PFSK-1 (cell line): ENCODE results near the gene COMMD3.

ENCODE experiments used
- FOXP2 ChIP-seq: optimal IDR thresholded peaks from 2 replicates; pipeline ENCODE3; 2011; ENCODE audit warnings: borderline replicate concordance, control low read depth, inconsistent platforms; ENCODE audit not compliant: insufficient read depth; ENCODE audit errors: extremely low read length, extremely low read depth
- POLR2AphosphoS5 ChIP-seq: IDR thresholded peaks from 2 replicates; pipeline ENCODE4 v1.6.1; 2012; ENCODE audit warnings: low read depth, mild to moderate bottlenecking, control low read depth, low read length, moderate library complexity
- SIN3A ChIP-seq: IDR thresholded peaks from 2 replicates; pipeline ENCODE4 v1.6.1; 2012; ENCODE audit warnings: mild to moderate bottlenecking, low read length, moderate library complexity, borderline replicate concordance; ENCODE audit not compliant: insufficient read depth
- TAF1 ChIP-seq: IDR thresholded peaks from 2 replicates; pipeline ENCODE4 v1.6.1; 2012; ENCODE audit warnings: low read length, control low read depth, borderline replicate concordance; ENCODE audit not compliant: insufficient read depth
- TF ChIP-seq, protein P1 (sequence below), 2 experiments: IDR thresholded peaks; 2 replicates each; pipeline versions ENCODE4 v1.6.1 to v1.8.0; 2011 to 2012; ENCODE audit warnings: low read depth in 2 of 2, low read length in 2 of 2, control low read depth in 1 of 2, inconsistent platforms in 1 of 2, mild to moderate bottlenecking in 1 of 2, moderate library complexity in 1 of 2; ENCODE audit not compliant: insufficient read depth in 1 of 2

The COMMD3 gene

DNA sequence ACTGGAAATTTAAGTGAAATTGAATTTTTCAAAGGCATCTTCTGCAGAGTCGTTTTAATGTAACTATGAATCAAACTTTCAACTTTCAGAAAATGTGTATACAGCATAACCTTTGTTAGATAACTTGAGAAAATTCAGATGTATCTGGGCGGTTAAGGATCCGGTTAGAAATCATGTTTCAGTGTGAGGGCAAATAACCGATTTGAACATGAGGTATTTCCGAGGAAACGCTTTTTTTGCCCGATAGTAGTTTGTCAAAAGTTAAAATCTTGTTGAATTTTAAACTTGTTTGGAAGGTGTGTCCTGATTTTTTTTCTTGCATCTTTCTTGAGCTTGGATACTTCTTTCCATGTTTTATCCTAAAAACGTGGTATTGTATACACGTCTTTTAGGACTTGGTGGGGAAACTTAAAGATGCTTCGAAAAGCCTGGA, 3.4 kb downstream of the COMMD3 start:
- TF ChIP-seq POLR2AphosphoS5 (no peak), TAF1 (no peak), FOXP2 (no peak), SIN3A (no peak)
- TF ChIP-seq, protein P1, sequence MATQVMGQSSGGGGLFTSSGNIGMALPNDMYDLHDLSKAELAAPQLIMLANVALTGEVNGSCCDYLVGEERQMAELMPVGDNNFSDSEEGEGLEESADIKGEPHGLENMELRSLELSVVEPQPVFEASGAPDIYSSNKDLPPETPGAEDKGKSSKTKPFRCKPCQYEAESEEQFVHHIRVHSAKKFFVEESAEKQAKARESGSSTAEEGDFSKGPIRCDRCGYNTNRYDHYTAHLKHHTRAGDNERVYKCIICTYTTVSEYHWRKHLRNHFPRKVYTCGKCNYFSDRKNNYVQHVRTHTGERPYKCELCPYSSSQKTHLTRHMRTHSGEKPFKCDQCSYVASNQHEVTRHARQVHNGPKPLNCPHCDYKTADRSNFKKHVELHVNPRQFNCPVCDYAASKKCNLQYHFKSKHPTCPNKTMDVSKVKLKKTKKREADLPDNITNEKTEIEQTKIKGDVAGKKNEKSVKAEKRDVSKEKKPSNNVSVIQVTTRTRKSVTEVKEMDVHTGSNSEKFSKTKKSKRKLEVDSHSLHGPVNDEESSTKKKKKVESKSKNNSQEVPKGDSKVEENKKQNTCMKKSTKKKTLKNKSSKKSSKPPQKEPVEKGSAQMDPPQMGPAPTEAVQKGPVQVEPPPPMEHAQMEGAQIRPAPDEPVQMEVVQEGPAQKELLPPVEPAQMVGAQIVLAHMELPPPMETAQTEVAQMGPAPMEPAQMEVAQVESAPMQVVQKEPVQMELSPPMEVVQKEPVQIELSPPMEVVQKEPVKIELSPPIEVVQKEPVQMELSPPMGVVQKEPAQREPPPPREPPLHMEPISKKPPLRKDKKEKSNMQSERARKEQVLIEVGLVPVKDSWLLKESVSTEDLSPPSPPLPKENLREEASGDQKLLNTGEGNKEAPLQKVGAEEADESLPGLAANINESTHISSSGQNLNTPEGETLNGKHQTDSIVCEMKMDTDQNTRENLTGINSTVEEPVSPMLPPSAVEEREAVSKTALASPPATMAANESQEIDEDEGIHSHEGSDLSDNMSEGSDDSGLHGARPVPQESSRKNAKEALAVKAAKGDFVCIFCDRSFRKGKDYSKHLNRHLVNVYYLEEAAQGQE (IDR thresholded peaks at IDR 0.05; ENCODE audit: insufficient read depth in 1 of 2, low read depth in 2 of 2, low read length in 2 of 2): no peak

DNA sequence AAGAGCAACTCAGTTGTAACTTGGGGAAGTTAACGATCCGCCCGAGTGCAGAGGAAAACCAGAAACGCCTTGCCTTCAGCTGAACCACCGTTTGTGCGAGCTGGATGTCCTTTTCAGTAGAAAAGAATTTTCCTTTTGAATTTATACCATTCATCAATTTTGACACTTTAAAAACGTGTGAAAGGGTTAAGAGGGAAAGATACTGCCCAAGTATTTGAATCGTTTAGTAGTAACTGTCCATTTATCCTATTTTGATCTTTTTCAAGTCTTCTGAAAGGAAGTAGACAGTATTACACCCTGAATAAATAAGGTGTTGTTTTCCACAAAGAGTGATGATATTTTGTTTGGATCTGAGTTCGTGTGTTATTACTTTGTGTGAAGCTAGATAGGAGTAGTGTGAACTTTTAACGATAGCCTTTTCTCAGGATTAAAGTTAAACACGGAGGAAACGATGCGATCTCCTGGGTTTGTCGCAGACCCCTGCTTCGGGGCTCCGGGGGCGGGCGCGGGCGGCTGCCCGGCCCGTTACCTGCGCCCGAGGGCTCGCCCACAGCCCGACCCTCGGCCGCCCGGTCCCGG, 3.9 kb downstream of the COMMD3 start:
- TF ChIP-seq TAF1: no peak
- TF ChIP-seq, protein P1 (IDR thresholded peaks at IDR 0.05; ENCODE audit: insufficient read depth in 1 of 2, low read depth in 2 of 2, low read length in 2 of 2): no peak
- TF ChIP-seq SIN3A: no peak
- no peak for TF ChIP-seq POLR2AphosphoS5
- TF ChIP-seq FOXP2: no peak

DNA sequence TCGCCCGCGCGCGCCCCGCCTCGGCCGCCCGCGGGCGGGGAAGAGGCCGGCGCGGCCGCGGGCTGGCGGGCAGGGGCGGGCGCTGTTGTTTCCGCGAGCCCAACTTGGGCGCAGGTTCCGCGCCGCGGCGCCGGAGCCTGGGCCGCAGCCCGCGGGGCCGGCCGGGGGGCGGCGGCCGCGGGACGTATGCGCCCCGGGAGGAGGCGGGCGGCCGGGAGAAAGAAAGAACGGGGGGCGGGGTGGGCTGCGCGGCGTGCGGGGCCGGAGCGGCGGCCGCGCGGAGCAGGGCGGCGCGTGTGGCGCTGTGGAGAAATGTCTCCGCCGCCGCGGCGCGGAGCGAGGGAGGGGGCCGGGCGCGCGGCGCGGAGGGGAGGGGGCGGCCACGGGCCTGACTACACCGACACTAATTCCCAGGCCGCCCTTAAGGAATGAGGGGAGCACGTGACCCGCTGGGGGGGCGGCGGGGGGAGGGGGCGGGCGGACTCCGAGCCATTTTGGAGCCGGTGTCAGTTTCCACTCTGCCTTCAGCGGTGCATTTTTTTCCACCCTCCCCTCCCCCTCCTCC, 4.5 kb downstream of the COMMD3 start, which contains the start of gene BMI1:
Gene BMI1 (plus strand): TSS at position 509 of the 565 bp plus-strand sequence. CDS start 5,351 bp downstream, outside the sequence.
- TF ChIP-seq, protein P1 (IDR thresholded peaks at IDR 0.05; ENCODE audit: insufficient read depth in 1 of 2, low read depth in 2 of 2, low read length in 2 of 2): no peak
- TF ChIP-seq SIN3A: no peak
- TF ChIP-seq POLR2AphosphoS5: no peak
- TF ChIP-seq TAF1: no peak
- no peak for TF ChIP-seq FOXP2

DNA sequence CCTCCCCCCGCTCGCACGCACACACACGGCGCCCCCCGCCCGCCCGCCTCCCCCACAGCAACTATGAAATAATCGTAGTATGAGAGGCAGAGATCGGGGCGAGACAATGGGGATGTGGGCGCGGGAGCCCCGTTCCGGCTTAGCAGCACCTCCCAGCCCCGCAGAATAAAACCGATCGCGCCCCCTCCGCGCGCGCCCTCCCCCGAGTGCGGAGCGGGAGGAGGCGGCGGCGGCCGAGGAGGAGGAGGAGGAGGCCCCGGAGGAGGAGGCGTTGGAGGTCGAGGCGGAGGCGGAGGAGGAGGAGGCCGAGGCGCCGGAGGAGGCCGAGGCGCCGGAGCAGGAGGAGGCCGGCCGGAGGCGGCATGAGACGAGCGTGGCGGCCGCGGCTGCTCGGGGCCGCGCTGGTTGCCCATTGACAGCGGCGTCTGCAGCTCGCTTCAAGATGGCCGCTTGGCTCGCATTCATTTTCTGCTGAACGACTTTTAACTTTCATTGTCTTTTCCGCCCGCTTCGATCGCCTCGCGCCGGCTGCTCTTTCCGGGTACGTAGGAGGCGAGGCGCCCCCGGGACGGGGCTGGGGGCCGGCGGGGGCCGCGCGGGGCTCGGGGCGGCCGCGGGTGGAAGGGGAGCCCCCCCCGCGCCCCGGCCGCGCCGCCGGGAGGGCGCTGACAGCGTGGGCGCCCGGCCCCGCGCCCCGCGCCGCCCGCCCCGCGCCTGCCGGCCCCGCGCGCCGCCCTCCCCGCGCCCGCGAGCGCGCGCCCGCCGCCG, 5.2 kb downstream of the COMMD3 start:
- TF ChIP-seq SIN3A: no peak
- TF ChIP-seq TAF1: peak; percentile 27; the same call in 1 of the 2 replicates
- peak; percentile 50 for TF ChIP-seq POLR2AphosphoS5
- TF ChIP-seq FOXP2: peak; percentile 56

DNA sequence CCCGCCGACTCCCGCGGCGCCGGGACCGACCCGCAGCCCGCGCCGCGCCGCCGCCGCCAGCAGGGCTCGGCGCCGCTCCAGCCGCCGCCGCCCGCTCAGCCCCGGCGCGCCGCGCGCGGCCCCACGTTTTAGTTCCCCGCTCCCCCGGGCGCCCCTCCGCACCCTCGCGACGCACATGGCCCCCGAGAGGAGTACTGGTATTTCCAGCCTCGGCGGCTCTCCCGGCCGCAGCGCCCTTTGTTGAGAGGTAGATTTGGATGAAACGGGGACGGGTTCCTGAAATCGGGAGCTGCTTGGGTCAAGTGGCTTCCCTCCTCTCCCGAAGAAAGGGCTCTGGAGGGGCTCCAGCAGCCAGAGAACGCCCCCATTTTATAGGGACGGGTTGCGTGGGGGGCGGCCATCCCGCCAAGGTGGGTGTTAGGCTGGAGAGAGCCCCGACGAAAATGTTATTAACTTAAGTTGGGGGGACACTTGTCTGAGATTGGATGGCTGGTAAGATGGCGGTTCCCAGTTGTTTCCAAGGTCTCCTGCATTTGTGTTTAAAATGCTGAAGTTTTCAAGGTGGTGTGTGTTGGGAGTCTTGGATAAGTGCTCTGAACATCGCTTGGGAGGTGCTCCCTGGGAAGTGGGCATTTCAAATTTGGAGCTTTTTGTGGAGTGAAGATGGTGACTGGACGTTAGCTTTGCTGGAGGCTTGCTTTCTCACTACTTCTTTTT, 5.9 kb downstream of the COMMD3 start:
- TF ChIP-seq FOXP2 (no peak), SIN3A (peak; percentile 50; the same call in 1 of the 2 replicates)
